Ascending aorta (tissue), 2 donors: ENCODE results near the gene JPH3. TPM values are rescaled to one million over a fixed set of nuclear protein-coding genes. Genes with fewer than 3 reads are reported as not detected.

Experiments
- DNase-seq, 2 donors: peaks; one replicate each; pipeline ENCODE4 v3.0.0-alpha.2; 2019; ENCODE audit warnings: low spot score in 2 of 2
- H3K27ac ChIP-seq, 2 donors: fragments of 200-600 bp; sonication (generic); one replicate each; pipeline ENCODE4 v1.5.1; 2016 to 2017; ENCODE audit warnings: mild to moderate bottlenecking in 1 of 2
- H3K27me3 ChIP-seq: fragments of 200-600 bp; sonication (generic); one replicate; pipeline ENCODE4 v1.5.1; 2017
- H3K36me3 ChIP-seq, 2 donors: fragments of 200-600 bp; sonication (generic); one replicate each; pipeline ENCODE4 v1.5.1; 2016
- H3K4me1 ChIP-seq, 2 donors: fragments of 200-600 bp; sonication (generic); one replicate each; pipeline ENCODE4 v1.5.1; 2016 to 2017; ENCODE audit warnings: mild to moderate bottlenecking in 1 of 2
- H3K4me3 ChIP-seq, 2 donors: fragments of 200-600 bp; sonication (generic); one replicate each; pipeline ENCODE4 v1.5.1; 2016 to 2017; ENCODE audit warnings: mild to moderate bottlenecking in 1 of 2
- H3K9me3 ChIP-seq, 2 donors: fragments of 200-600 bp; sonication (generic); one replicate each; pipeline ENCODE4 v1.5.1; 2016
- CTCF ChIP-seq, 3 experiments: fragments of 200-600 bp in 2 of 3; fragments of 450-650 bp in 1 of 3; sonication (generic) in 2 of 3; IDR thresholded peaks; one replicate each; pipeline ENCODE4 v1.5.1; 2016 to 2019; ENCODE audit warnings: antibody characterized with exemption in 3 of 3, mild to moderate bottlenecking in 1 of 3, moderate library complexity in 1 of 3
- intact Hi-C: fragments of 100-400 bp; cut with DNase I; formaldehyde crosslinking; loops from one replicate; pipeline ENCODE4 v1.15.1; 2023
- total RNA-seq: library from RNA; depleted of rRNA; stranded (reverse); fragments of >200 nt; gene quantifications from one replicate; pipeline ENCODE4 v1.1.0, GENCODE V29; 2016

Gene JPH3
- total RNA-seq: not detected

DNA sequence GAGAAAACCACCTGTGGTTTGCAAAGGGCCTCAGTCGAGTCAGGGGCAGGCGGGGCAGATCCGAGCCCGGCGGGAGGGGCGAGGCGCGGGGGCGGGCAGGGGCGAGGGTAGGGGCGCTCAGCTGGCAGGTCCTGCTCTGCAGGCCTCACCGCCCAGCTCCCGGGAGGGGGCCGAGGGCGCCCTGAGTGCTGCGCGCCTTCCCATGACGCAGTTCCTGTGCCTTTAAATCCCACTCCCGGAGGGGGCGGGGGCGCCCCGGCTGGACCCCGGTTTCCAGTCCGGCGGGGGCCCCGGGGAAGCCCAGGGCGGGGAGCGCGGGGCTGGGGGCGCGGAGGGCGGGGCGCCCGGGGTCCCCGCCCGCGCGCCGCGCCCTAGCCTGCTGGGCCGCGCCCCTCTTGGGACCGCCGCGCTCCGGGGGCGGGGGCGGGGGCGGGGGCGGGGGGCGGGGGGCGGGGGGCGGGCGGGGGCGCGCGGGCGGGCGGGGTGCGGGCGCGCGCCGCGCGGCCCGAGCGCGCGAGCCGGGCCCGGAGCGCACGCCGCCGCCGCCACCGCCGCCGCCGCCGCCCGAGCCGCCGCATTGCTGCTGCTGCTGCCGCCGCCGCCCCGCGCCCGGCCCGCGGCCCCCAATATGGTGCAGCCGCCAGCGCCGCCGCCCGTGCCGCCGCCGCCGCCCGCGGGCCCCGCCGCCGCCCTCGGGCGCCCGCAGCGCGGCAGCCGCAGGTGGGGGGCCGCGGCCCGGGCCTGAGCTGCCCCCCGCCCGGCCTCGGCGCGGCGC lies at the start of gene JPH3:
TSS of gene JPH3 (plus strand) at position 508 of the 775 bp plus-strand sequence. CDS start 639 bp downstream, outside the sequence.
- Histone ChIP-seq H3K27ac (no peak within 1 kb of the TSS), H3K36me3 (no peaks in the 10 kb centered on the region), H3K4me1 (peaks cover 0 to 4% of the 10 kb centered on the region in 2 donors), H3K27me3 (peaks cover 22% of the 10 kb centered on the region), H3K4me3 (peak within 1 kb of the TSS; percentile 33 to 54), H3K9me3 (no peaks in the 10 kb centered on the region)
- intact Hi-C loops: no loop called here
- DNase-seq: no peak
- TF ChIP-seq CTCF (IDR thresholded peaks at IDR 0.05): no peak

GRCh38 chr16:87552772-87553573 lies 49.3 kb upstream of the JPH3 start:
- DNase-seq: no peak
- Histone ChIP-seq H3K27me3 (no peaks in the 10 kb centered on the region), H3K4me1 (peaks cover 6 to 7% of the 10 kb centered on the region in 2 donors), H3K4me3 (no peak overlapping the region), H3K36me3 (no peaks in the 10 kb centered on the region), H3K9me3 (no peaks in the 10 kb centered on the region), H3K27ac (no peak overlapping the region)
- TF ChIP-seq CTCF (IDR thresholded peaks at IDR 0.05): no peak
- intact Hi-C loops: no loop called here

- no peak for TF ChIP-seq CTCF (IDR thresholded peaks at IDR 0.05)
- intact Hi-C loops: no loop called here
These were observed 47.4 kb upstream of the JPH3 start for GRCh38 chr16:87554754-87555427.

DNA sequence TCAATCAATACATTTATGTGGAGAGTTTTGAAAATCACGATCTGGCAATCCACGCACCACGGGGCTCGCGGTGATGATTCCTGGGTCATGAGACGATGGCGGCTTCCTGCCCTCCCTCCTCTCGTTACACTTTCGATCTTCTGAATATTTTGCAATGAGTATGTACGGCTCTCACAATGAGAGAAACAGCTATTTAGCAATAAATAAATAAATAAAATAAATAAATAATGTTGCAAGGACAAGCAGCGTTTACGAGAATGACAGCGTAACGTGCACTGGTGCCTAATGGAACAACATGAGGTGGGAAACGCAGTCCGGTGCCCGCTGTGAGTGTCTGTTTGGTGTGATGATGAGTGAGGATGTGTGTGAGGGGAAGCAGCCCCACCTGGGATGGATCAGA lies 46.7 kb upstream of the JPH3 start:
- Histone ChIP-seq H3K36me3 (no peaks in the 10 kb centered on the region), H3K9me3 (no peaks in the 10 kb centered on the region), H3K27ac (no peak overlapping the region), H3K4me3 (no peak overlapping the region), H3K27me3 (no peaks in the 10 kb centered on the region), H3K4me1 (peaks cover 6 to 7% of the 10 kb centered on the region in 2 donors)
- intact Hi-C loops: no loop called here
- TF ChIP-seq CTCF (IDR thresholded peaks at IDR 0.05): no peak
- DNase-seq: no peak

More at GRCh38 chr16:87554754-87555427, 47.4 kb upstream of the JPH3 start:
- Histone ChIP-seq H3K4me1 (peaks cover 6 to 7% of the 10 kb centered on the region in 2 donors), H3K9me3 (no peaks in the 10 kb centered on the region), H3K27ac (no peak overlapping the region), H3K36me3 (no peaks in the 10 kb centered on the region), H3K27me3 (no peaks in the 10 kb centered on the region), H3K4me3 (no peak overlapping the region)
- no peak for DNase-seq

DNA sequence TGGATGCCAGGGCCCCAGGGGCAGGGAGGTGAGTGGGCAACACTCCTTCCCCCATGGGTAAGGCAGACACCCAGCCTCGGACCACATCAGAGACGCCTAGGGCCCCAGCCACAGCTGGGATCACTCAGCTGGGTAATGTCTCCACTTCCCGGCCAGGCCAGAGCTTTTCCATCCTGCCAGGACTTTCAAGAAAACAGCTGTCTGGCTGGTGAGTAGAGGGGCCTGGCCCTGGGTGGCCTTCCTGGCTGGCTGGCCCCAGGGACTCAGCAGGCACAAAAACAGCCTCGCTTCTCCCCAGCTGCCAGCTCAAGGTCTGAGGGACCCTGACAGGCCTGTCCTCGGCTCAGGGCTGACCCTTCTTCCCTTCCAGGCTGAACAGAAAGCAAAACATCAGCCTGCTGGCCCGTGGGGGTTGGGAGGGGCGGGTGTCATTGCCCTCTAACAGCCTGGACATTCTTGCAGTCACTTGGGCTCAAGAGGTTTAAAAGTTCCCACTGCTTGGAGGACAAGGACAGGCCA lies 45.3 kb upstream of the JPH3 start:
- TF ChIP-seq CTCF (IDR thresholded peaks at IDR 0.05): no peak
- peak overlapping the region; percentile 86 to 88 for H3K27ac ChIP-seq
- H3K4me3 ChIP-seq: peak overlapping the region in 1 of 2 donors; percentile 5
- H3K4me1 ChIP-seq: peaks cover 6 to 7% of the 10 kb centered on the region in 2 donors
- DNase-seq: peak in 1 of 2 donors; percentile 72
- intact Hi-C loops: no loop called here
- H3K9me3 ChIP-seq: no peaks in the 10 kb centered on the region
- no peaks in the 10 kb centered on the region for H3K36me3 ChIP-seq
- H3K27me3 ChIP-seq: no peaks in the 10 kb centered on the region
